Measurements from ENCODE around the gene MCTP1. TPM values are rescaled to one million over a fixed set of nuclear protein-coding genes. Genes with fewer than 3 reads are reported as not detected.

Gene MCTP1
- total and polyA plus RNA-seq, 2 experiments from 2014 or later = 1.3 to 5.7 TPM

DNA sequence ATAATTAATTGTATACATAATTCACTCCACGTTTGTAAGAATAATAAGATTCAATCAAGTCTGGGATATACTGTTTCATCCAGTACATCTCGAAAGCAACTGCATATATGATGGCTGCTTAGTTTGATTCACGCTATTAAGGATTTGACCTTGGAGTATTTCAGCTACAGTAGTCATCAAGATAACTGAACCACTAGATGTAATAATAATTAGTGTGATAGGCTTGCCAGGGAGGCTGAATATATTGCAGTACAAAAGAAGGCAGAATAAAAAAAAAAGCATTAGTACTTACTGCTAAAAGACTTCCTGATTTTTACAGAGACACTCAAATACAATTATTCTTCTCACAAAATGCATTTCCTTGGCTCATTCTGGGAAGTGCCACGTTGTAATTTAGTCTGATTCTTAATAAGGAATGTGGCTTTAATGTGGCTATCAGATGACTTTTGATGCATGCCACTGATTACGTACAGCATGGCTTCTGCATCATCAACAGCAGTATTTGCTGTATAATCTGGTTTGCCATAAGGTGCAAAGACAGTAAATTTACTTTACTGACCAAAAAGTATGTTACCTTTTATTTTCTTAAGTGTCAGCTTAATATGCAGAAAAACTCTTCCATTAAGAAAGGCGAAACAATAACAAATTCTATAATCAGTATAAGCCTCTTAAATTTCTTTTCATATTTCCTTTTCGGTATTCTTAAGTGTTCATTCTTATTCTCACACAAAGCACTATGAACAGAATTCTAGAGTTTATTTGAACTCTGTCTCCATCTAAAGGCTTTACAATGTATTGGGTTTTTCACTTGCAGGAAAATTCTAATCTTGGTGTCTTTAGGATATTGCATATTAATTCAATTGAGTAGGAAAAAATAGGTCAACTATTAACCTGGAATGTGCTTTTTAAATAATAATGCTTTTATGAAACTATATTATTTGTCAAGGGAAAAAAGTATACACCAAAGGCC lies 500.1 kb downstream of the MCTP1 start:
- H3K4me3 ChIP-seq = no peak overlapping the region
- H3K36me3 ChIP-seq (replicated peaks; ENCODE audit: insufficient read depth, low read depth) = no peaks in the 10 kb centered on the region
- no peaks in the 10 kb centered on the region for H3K27me3 ChIP-seq
- no peak overlapping the region for H2AFZ ChIP-seq
- H4K20me1 ChIP-seq (ENCODE audit: insufficient read depth, poor library complexity, severe bottlenecking) = no peaks in the 10 kb centered on the region
- no peaks in the 10 kb centered on the region for H3K4me1 ChIP-seq (ENCODE audit: insufficient read depth)
- H3K4me2 ChIP-seq = no peak overlapping the region
- 72% methylated on average over 7 of the region's 7 CpGs for WGBS (ENCODE audit: low lambda C conversion rate, missing lambda C conversion rate)
- no peaks in the 10 kb centered on the region for H3K9me2 ChIP-seq (replicated peaks; ENCODE audit: insufficient read depth)
- no peaks in the 10 kb centered on the region for H3K79me2 ChIP-seq
- no peak for DNase-seq (ENCODE audit: low spot score)
- H3K27ac ChIP-seq = no peak overlapping the region
- H3K9me3 ChIP-seq (ENCODE audit: low read depth) = no peaks in the 10 kb centered on the region
- peak; percentile 44 for TF ChIP-seq CTCF (IDR thresholded peaks at IDR 0.05; ENCODE audit: poor library complexity)
- TF ChIP-seq EZH2 (IDR thresholded peaks at IDR 0.05; ENCODE audit: borderline replicate concordance) = no peak
- no peak for TF ChIP-seq EZH2phosphoT487 (IDR thresholded peaks at IDR 0.05; ENCODE audit: low read depth, severe bottlenecking, unreplicated experiment)

DNA sequence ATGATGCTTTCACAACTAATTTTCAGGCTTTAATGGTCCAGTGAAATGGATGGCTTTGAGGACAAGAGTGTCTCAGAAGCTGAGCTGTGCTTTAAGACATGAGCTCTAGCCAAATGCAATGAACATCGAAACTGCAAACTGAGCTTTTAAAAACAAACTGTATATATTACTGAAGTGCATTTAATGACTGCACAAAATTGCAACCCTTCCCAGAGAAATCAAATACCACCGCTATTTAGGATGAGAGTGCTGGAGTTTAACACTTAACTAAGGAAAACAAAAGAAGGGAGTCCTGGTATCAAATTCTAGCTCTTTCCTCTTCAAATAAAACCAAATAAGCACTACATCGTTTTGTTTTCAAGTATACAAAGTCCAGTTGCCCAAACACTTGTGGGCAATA lies 502.5 kb downstream of the MCTP1 start:
- H3K27ac ChIP-seq = no peak overlapping the region
- H3K27me3 ChIP-seq = no peaks in the 10 kb centered on the region
- no peaks in the 10 kb centered on the region for H4K20me1 ChIP-seq (ENCODE audit: insufficient read depth, poor library complexity, severe bottlenecking)
- no peaks in the 10 kb centered on the region for H3K79me2 ChIP-seq
- no peak overlapping the region for H3K4me3 ChIP-seq
- no peak for DNase-seq (ENCODE audit: low spot score)
- no peak overlapping the region for H3K4me2 ChIP-seq
- TF ChIP-seq EZH2phosphoT487 (IDR thresholded peaks at IDR 0.05; ENCODE audit: low read depth, severe bottlenecking, unreplicated experiment) = no peak
- TF ChIP-seq CTCF (IDR thresholded peaks at IDR 0.05; ENCODE audit: poor library complexity) = no peak
- no peak for TF ChIP-seq EZH2 (IDR thresholded peaks at IDR 0.05; ENCODE audit: borderline replicate concordance)
- no peaks in the 10 kb centered on the region for H3K9me2 ChIP-seq (replicated peaks; ENCODE audit: insufficient read depth)
- no peak overlapping the region for H2AFZ ChIP-seq
- H3K36me3 ChIP-seq (replicated peaks; ENCODE audit: insufficient read depth, low read depth) = no peaks in the 10 kb centered on the region
- WGBS (ENCODE audit: low lambda C conversion rate, missing lambda C conversion rate) = 48% methylated on average over 3 of the region's 3 CpGs
- H3K9me3 ChIP-seq (ENCODE audit: low read depth) = no peaks in the 10 kb centered on the region
- no peaks in the 10 kb centered on the region for H3K4me1 ChIP-seq (ENCODE audit: insufficient read depth)

- no peak overlapping the region for H2AFZ ChIP-seq
- H3K27me3 ChIP-seq = no peaks in the 10 kb centered on the region
- no peak overlapping the region for H3K4me3 ChIP-seq
- TF ChIP-seq EZH2 (IDR thresholded peaks at IDR 0.05; ENCODE audit: borderline replicate concordance) = no peak
- no peak for TF ChIP-seq CTCF (IDR thresholded peaks at IDR 0.05; ENCODE audit: poor library complexity)
- no peak for TF ChIP-seq EZH2phosphoT487 (IDR thresholded peaks at IDR 0.05; ENCODE audit: low read depth, severe bottlenecking, unreplicated experiment)
- no peaks in the 10 kb centered on the region for H3K9me2 ChIP-seq (replicated peaks; ENCODE audit: insufficient read depth)
- no peaks in the 10 kb centered on the region for H3K4me1 ChIP-seq (ENCODE audit: insufficient read depth)
- no peak for DNase-seq (ENCODE audit: low spot score)
- H3K79me2 ChIP-seq = no peaks in the 10 kb centered on the region
- 92% methylated on average over 1 of the region's 1 CpG for WGBS (ENCODE audit: low lambda C conversion rate, missing lambda C conversion rate)
- no peaks in the 10 kb centered on the region for H3K9me3 ChIP-seq (ENCODE audit: low read depth)
- no peak overlapping the region for H3K27ac ChIP-seq
- no peaks in the 10 kb centered on the region for H3K36me3 ChIP-seq (replicated peaks; ENCODE audit: insufficient read depth, low read depth)
- H4K20me1 ChIP-seq (ENCODE audit: insufficient read depth, poor library complexity, severe bottlenecking) = no peaks in the 10 kb centered on the region
- H3K4me2 ChIP-seq = no peak overlapping the region
Measured at GRCh38 chr5:94779684-94780083, 505.2 kb downstream of the MCTP1 start.

All from hepatocyte (in vitro differentiated cells).